HG03095 (cell line): ENCODE data around the gene SYF2.
"Not testable (repeated sequence)": the region's sequence is repeated elsewhere in the genome, so short reads cannot be mapped to it uniquely, and the experiment has no call there.

Experiments
- ATAC-seq: cut with Tn5 transposase; IDR thresholded peaks from one replicate; pipeline ENCODE4 v1.9.1; 2021; ENCODE audit warnings: moderate library complexity; ENCODE audit not compliant: unreplicated experiment

Gene SYF2

DNA sequence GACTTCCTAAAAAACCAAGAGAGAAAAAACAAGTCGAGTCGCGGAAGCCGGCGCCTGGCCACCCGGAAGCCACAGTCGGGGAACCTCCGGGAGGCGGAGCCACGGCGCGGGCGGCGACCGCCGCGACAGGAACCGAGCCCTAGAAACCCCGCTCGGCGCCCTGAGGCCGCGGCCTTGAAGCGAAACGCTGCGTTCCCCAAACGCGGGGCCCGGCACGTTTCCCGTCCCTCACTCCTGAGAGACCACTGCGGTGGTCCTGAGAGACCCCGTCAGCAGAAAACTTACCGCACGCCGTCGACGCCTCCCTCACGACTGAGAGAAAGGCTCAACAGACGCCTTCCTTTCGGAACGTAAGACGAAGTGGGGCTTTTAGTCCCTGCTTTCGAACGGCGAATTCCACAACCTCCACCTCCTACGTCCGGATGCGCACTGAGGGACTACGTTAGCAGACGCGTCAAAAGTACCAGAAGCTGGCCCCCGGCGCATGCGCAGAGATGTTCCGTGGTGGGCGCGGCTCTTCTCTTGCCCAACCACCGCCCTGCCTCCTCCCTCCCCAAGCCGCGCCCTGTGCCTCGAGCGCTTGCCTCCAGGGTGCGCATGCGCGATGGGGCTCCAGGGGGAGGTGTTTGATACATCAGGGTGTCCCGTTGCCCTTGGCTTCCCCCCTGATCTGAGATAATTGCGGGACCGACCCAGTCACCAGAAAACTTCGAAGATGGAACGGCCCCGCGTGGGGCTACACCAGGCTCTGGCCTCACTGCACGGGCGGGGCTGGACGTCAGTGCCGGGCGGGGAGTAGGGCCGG lies 14.9 kb upstream of the SYF2 start, which contains the start of gene RSRP1:
TSS of gene RSRP1 (minus strand) at position 431 of the 805 bp plus-strand sequence. CDS start 491 bp downstream, outside the sequence.
- ATAC-seq, result peak; percentile 70

DNA sequence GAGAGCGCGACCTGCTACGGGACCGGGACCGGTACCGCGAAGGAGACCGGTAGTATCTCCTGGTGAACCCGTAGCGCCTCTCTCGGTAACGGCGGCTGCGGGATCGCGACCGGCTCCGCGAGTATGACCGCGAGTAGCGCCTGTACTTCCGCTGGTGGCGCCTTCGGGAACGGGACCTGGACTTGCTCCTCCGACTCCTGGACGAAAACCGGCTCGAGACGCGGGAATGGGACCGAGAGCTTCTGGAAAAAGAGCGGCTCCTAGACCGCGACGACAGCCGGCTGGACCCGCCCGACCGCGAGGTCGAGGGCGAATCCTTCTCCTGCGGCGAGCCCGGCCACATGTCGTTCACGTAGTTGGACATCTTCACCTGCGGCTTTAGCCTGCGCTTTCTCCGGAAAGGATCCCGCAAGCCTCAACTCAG lies 14.3 kb upstream of the SYF2 start:
- peak; percentile 5 for ATAC-seq

DNA sequence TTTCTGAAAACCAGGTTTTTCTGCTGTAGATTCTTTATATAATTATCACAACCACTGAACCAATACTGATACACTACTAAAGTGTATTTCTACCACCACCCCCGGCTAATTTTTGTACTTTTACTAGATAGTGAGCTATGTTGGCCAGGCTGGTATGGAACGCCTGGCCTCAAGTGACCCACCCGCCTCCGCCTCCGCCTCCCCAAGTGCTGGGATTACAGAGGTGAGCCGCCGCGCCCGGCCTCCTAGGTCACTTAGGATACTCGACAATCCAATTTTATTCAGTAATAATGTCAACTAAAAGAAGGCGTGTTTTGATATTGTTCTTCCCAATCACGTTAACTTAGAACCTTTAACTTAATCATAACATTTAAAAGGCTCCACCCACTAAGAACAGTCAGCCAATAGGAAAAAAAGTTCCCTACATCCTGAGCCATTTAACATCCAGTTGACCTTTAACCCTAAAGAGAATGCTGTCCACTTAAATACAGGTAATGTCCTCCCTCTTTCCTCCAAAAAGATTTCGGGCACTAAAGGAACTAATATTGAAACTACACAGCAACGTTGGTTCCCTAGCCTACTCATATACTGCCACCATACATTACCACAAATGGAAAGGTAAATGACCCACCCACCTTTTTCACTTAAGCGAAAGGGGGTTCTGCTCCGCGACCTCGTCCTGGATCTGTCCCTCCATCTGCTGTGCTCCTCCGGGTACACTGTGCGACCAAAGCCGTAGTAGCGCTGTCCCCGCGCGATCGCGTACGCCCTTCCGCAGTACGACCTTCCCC lies 13.7 kb upstream of the SYF2 start:
- peak; percentile 2 for ATAC-seq

DNA sequence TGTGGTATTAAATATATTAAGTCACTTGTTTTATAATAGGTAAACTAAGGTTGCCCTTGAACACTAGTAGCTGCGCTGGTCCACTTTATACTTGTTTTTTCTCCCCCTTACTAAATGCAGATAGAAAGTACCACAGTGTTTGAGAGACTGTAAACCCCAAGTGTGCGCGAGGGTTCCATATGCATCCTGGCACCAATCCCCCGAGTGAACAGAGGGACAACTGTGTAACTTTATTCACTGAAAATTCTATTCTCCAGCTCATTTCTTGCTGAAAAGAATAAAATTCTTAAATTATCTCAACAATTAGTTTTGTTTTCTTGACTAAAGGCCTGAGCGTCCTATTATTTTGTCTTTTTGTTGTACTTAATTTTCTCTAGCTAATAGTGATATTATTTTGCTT lies 13.1 kb upstream of the SYF2 start:
- ATAC-seq, result no peak

DNA sequence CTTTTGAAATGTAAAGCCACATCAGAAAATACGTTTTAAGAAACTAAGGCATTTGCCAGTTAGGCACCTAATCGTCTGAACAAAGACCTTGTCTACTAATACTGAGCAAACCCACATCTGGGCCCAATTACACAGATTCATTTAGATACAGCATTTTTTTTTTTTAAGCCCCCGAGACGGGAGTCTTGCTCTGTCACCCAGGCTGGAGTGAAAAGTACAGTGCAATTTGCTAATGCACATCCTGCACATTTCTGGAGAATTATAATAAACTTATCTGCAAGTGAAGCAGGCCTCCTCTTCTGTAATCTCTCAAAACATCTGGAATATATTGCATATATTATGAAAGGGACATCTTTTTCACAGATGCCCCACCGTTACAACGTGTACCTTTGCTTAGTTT lies 11.6 kb upstream of the SYF2 start:
- ATAC-seq, result no peak

DNA sequence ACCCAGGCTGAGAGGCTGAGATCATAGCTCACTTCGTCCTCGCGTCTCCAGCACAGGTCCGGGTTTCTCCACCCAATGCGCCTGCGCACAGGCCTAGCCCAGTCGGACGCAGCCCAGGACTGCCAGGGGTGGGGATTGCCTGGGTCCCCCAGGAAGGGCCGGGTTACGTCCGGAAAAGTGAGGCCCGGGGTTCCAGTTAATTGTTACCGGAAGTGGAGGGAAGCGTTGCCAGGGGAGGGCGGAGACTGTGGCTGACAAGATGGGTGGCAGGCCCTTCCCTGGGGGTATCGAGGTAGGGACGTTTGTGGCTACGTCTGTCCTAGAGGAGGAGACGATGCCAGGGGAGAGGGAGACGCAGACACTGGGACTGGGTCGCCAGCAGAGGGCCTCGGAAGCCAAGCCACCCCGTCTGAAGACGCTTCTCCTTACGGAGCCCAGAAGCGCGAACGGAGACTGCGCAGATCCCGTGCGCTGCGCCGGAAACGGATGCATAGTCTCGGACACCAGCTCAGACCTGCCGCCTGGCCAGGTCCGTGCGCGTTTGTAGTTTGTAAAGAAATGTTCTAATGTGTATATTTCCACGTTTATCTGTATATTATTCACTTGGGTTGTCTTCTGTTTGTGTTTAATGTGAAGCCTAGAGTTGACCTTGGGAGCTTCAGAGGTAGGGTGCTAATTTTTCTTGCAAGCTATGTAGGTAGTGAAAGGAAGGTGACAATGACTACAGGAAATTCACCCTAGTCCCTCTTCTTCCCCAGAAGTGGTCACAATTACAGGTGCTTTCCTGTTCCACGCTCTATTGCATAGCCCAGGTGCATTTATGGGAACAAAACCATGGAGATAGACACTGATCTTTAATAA lies 7.6 kb upstream of the SYF2 start:
- ATAC-seq, result peak; percentile 55

DNA sequence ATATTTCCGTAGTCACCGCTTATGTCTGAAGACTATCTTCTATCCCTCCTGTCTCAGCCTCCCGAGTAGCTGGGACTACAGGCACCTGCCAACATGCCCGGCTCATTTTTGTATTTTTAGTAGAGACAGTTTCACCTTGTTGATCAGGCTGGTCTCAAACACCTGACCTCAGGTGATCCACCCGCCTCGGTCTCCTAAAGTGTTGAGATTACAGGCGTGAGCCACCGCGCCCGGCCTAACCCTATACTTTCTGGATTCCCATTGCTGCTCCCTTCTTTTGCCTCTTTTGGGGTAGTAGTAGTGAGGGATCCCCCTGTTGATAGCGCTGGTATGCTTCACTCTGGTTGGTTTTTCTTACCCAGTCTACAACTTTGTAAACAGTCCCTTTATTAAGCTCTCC lies 5.7 kb upstream of the SYF2 start:
- no peak for ATAC-seq

DNA sequence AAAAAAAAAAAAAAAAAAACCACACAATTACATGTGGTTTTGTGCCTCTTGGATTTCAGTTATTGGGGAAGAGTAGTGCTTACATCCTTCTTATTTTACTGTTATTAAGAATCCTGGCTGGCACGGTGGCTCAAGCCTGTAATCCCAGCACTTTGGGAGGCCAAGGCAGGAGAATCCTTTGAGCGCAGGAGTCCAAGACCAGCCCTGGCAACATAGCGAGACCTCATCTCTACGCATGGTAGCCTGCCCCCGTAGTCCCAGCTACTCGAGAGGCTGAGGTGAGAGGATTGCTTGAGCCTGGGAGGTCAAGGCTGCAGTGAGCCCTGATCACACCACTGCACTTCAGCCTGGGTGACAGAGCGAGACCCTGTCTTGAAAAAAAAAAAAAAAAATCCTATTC lies 4.0 kb upstream of the SYF2 start:
- ATAC-seq, result not testable (repeated sequence)

DNA sequence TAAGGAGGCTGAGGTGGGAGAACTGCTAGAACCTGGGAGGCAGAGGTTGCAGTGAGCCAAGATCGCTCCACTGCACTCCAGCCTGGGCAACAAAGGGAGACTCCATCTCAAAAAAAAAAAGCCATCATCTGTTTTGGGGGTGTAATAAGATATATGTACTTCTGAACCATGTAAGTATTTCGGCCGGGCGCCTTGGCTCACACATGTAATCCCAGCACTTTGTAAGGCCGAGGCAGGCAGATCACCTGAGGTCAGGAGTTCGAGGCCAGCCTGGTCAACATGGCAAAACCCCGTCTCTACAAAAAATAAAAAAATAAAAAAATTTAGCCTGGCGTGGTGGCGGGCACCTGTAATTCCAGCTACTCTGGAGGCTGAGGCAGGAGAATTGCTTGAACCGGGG lies 3.1 kb upstream of the SYF2 start:
- not testable (repeated sequence) for ATAC-seq

DNA sequence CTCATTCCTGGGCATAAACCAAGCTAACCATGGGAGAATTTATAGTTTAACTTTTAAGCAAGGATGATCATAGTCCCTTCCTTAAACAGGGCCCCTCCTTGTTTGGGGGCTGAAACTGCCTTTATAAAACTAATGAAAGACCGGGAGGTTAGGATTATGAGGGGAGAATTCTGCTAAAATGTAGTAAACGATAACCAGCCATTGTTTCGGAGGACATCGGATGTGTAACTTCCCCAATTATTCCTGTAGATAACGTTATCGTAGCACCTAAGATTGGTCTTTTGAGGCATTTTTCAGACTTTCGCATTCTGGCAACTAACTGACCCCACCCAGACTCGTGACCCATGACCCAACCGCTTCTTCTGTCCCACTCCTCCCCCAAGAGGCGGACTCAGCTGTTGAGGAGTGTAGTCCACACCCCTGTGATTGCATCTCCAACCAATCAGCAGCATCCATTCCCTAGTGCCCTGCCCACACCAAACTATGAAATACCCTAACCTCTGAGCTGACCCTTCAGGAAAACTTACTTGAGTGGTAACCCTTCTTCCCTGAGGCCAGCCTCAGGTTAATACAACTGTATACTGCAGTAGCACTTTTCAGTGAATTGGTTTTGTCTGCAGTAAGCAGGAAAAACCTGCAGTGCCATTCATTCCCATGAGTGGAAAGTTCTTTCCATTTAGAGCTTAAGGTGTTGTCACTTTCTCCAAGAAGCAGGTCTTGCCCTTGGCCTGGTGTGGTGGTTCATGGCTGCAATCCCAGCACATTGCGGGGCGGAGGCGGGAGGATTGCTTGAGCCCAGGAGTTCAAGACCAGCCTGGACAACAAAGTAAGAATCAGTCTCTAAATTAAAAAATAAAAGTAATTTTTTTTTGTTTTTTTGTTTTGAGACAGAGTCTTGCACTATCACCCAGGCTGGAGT lies 823 bp upstream of the SYF2 start:
- ATAC-seq, result peak; percentile 55

DNA sequence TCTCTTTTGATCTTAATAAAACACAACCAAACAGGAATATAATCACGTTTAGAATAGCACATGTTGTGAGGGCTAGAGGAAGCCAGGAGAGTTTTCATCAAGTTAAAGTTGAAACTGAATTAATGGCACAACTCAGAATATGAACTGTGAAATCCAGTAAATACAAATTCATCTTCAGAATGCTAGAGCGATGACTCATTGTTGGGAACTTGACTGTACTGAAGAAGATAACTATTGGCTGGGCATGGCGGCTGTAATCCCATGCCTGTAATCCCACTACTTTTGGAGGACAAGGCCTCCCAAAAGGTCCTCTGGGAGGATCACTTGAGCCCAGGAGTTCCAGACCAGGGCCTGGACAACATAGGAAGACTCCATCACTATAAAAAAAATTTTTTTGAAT lies 8.8 kb downstream of the SYF2 start:
- ATAC-seq, result no peak

DNA sequence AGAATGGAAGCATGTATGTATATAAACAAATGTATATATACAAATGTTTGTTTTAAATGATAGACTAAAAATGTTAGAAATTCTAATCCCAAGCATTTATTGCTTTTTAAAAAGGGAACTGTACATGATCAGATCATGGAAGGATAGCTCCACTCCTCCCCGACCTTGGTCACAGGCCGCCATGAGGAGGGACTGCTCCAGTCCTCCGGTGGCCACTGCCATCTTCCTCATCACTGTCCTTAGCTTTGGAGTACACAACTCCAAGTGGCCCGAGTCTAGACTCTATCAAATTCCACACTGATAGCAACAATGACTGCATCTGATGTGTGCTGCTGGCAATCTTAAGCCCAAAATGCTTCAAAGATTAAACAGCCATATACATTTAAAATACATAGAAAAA lies 9.7 kb downstream of the SYF2 start:
- no peak for ATAC-seq

DNA sequence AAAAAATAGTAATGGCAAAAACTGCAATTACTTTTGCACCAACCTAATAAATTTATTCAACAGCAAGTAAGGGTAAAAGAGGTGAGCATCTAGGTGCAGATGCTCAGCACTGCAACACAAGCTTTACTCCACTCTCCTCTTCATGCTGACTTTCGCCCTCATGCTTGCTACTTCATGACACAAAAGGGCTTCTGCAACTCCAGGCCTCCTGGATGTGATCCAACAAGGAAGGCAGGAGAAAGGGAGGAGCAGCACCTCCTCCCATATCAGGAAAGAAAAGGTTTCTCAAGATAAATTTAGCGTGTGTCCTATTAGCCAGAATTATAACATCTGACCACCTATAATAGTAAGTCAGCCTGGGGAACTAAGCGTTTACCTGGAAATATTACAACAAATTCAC lies 11.6 kb downstream of the SYF2 start:
- ATAC-seq, result no peak

DNA sequence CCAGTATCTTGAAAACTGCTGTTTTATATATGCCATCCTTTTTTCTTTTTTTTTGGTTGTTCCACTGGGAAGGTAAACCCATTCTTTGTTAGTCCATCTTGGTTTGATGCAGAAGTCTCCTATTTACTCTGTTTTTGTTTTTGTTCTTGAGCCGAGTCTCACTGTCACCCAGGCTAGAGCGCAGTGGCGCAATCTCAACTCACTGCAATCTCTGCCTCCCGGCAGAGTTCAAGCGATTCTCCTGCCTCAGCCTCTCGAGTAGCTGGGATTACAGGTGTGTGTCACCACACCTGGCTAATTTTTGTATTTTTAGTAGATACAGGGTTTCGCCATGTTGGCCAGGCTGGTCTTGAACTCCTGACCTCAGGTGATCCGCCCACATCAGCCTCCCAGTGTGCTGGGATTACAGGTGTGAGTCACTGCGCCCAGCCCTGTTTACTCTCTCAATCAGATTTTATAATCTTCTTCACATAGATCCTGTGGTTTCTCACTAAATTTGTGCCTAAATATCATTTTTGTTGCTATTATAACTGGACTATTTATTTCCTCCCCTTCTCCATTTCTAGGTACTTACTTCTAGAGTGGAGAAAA lies 12.5 kb downstream of the SYF2 start:
- ATAC-seq, result no peak

DNA sequence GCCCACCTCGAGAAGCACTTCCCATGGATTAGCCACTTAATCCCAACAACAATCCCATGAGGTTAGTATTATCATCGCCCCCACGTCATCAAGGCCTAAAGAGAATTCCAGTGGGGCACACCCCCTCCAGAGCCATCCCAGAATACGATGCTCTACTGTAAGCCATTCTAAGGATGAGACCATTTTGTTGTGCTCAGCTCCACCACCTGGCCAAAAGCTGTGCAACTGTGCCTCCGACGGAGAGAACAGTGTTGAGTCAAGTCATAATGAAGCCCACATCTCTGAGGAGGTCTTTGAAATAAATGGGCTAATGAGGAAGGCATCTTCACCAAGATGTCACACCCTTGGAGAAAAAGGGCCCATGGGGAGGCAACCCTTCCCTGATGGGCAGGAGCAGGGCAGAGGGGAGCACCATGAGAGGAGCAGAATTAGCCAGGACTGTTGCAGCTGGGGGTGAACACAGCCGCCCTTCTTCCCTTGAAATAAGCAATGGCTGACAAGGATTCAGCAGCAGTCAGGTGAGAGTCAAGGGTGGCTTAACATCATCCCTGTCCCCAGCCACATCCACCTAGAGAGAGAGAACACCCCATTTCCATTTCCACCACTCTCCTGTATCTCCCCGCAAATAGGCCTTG lies 14.6 kb downstream of the SYF2 start:
- ATAC-seq, result no peak

DNA sequence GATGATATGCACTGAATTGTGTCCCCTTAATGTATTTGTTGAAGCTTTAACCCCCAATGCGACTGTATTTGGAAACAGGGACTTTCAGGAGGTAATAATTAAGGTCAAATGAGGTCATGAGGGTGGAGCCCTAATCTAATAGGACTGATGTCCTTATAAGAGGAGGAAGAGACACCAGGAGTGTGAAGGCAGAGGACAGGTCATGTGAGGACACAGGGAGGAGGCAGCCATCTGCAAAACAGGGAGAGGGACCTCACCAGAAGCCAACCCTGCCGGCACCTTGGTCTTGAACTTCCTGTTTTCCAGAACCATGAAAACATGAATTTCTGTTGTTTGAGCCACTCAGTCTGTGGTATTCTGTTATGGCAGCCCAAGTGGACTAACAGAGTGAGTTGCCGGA lies 15.3 kb downstream of the SYF2 start:
- ATAC-seq, result no peak

DNA sequence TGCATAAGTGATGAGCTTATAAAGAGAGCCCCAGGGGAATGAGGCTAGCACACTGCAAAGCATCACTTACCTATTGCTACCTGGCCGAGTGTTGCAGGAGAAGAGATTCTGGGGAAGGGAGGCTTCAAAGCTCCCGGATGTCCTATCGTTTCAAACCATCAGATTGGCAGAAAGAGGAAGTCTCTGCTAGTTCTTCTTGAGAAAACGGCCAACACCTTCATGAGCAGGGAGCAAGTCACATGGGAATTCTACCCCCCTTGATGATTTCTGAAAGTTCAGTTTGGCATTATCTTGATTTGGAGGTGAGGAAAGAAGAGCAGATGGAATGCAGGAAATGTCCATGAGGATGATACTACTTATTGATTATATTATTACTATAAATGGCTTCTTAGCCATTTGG lies 16.2 kb downstream of the SYF2 start:
- no peak for ATAC-seq

DNA sequence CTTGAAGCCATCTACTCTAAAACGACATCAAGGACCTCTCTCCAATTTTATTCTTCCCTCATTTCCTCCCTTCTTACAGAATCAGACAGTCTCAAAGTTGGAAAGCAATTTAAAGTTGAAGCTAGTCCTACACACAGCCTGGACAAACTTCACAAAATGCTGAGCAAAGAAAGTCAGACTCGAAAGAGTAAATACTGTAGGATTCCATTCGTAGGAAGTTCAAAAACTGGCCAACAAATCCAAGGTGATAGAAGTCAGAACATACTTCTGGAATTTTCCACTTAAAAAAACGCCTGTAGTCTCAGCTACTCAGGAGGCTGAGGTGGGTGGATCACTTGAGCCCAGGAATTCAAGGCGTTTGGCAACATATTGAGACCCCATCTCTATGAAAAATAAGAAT lies 19.6 kb downstream of the SYF2 start:
- no peak for ATAC-seq

DNA sequence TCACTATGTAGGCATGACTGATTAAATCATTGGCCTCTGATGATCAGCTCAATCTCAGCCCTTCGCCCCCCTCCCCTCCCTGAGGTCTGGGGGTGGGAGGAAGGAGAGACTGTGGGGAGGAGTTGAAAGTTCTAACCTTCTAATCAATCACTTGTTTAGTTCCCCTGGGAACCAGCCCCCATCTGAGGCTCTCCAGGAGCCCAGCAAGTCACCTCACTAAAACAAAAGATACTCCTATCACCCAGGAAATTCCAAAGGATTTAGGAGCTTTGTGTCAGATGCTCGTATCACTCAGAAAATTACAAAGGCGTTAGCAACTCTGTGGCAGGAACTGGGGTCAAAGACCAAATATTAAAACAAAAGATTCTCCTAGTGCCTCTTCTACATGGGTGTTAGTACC lies 21.6 kb downstream of the SYF2 start:
- no peak for ATAC-seq
